Colonic mucosa (tissue), 4 donors: ENCODE measurements around the gene JAZF1. TPM values are rescaled to one million over a fixed set of nuclear protein-coding genes. Genes with fewer than 3 reads are reported as not detected.

Experiments used
- DNase-seq: peaks from one replicate; pipeline ENCODE4 v3.0.0-alpha.2; 2020
- H3K27ac ChIP-seq: fragments of 200-600 bp; one replicate; pipeline ENCODE4 v1.8.0; 2021
- H3K27me3 ChIP-seq: fragments of 200-600 bp; one replicate; pipeline ENCODE4 v1.8.0; 2021
- H3K36me3 ChIP-seq: fragments of 200-600 bp; one replicate; pipeline ENCODE4 v1.8.0; 2021
- H3K4me1 ChIP-seq: fragments of 200-600 bp; one replicate; pipeline ENCODE4 v1.8.0; 2021; ENCODE audit warnings: mild to moderate bottlenecking
- H3K4me3 ChIP-seq: fragments of 200-600 bp; one replicate; pipeline ENCODE4 v1.8.0; 2021
- H3K9ac ChIP-seq, 2 donors: one replicate each; pipeline ENCODE4 v1.7.0; 2013; ENCODE audit warnings: control low read depth in 2 of 2, low read depth in 2 of 2, low read length in 2 of 2
- H3K9me3 ChIP-seq: fragments of 200-600 bp; one replicate; pipeline ENCODE4 v1.8.0; 2021
- CTCF ChIP-seq: fragments of 200-600 bp; IDR thresholded peaks from one replicate; pipeline ENCODE4 v1.8.0; 2022; ENCODE audit warnings: antibody characterized with exemption, mild to moderate bottlenecking
- intact Hi-C: fragments of 100-400 bp; cut with DNase I; formaldehyde crosslinking; loops from one replicate; pipeline ENCODE4 v1.14.1; 2022
- total RNA-seq, 2 donors: library from RNA; stranded (reverse); fragmentation: NEBNext Ultra II Directional in 1 of 2; extraction: Animal tissue kit (Norgen Biotek cat#: 25700) in 1 of 2; gene quantifications; one replicate each; pipeline ENCODE4 v1.2.1, GENCODE V29; 2021
- donor health status: healthy.
- donor health status: DM: no; HTN: no; CAD: no.
- donor health status: DM: no; HTN: no; CAD: no.

Gene JAZF1
- total RNA-seq, 2 donors from 2014 or later = 1.8 to 10.1 TPM

GRCh38 chr7:27920281-27920946 is 260.2 kb downstream of the JAZF1 start:
- Histone ChIP-seq H3K4me3 (no peak overlapping the region), H3K9ac (no peak overlapping the region), H3K9me3 (no peaks in the 10 kb centered on the region), H3K36me3 (no peaks in the 10 kb centered on the region), H3K27me3 (no peaks in the 10 kb centered on the region), H3K27ac (no peak overlapping the region), H3K4me1 (no peaks in the 10 kb centered on the region)
- no peak for DNase-seq
- TF ChIP-seq CTCF = no peak
- intact Hi-C loops = loop anchor here (5.0 to 10.0 kb wide), 4 partner anchors 97 to 686 kb away; no protein-coding TSS in a partner anchor

- no peak for DNase-seq
- Histone ChIP-seq H3K9ac (no peak overlapping the region), H3K9me3 (no peaks in the 10 kb centered on the region), H3K27me3 (no peaks in the 10 kb centered on the region), H3K4me1 (no peaks in the 10 kb centered on the region), H3K36me3 (no peaks in the 10 kb centered on the region), H3K4me3 (no peak overlapping the region), H3K27ac (no peak overlapping the region)
- intact Hi-C loops = loop anchor here (10.0 kb wide), 1 partner anchor 334 kb away; no protein-coding TSS in a partner anchor
- TF ChIP-seq CTCF = no peak
These were observed 262.1 kb downstream of the JAZF1 start for GRCh38 chr7:27918503-27918902.

- H3K4me1 ChIP-seq = no peaks in the 10 kb centered on the region
- H3K27ac ChIP-seq = no peak overlapping the region
- intact Hi-C loops = loop anchor here (10.0 kb wide), 1 partner anchor 333 kb away; no protein-coding TSS in a partner anchor
These were observed 262.8 kb downstream of the JAZF1 start for GRCh38 chr7:27917774-27918314.

GRCh38 chr7:27917119-27917518 is 263.5 kb downstream of the JAZF1 start:
- H3K9ac ChIP-seq = no peak overlapping the region
- H3K4me3 ChIP-seq = no peak overlapping the region
- no peaks in the 10 kb centered on the region for H3K36me3 ChIP-seq
- no peaks in the 10 kb centered on the region for H3K9me3 ChIP-seq
- H3K4me1 ChIP-seq = no peaks in the 10 kb centered on the region
- no peak for DNase-seq
- H3K27me3 ChIP-seq = no peaks in the 10 kb centered on the region
- H3K27ac ChIP-seq = no peak overlapping the region
- no peak for TF ChIP-seq CTCF
- intact Hi-C loops = loop anchor here (10.0 kb wide), 1 partner anchor 332 kb away; no protein-coding TSS in a partner anchor

More at GRCh38 chr7:27917774-27918314, 262.8 kb downstream of the JAZF1 start:
- no peak for DNase-seq
- Histone ChIP-seq H3K27me3 (no peaks in the 10 kb centered on the region), H3K9ac (no peak overlapping the region), H3K4me3 (no peak overlapping the region), H3K9me3 (no peaks in the 10 kb centered on the region), H3K36me3 (no peaks in the 10 kb centered on the region)
- TF ChIP-seq CTCF = no peak

GRCh38 chr7:27916372-27916771 is 264.2 kb downstream of the JAZF1 start:
- H3K27ac ChIP-seq = no peak overlapping the region
- no peak overlapping the region for H3K9ac ChIP-seq
- no peaks in the 10 kb centered on the region for H3K9me3 ChIP-seq
- no peak overlapping the region for H3K4me3 ChIP-seq
- DNase-seq = no peak
- no peak for TF ChIP-seq CTCF
- no peaks in the 10 kb centered on the region for H3K36me3 ChIP-seq
- no peaks in the 10 kb centered on the region for H3K4me1 ChIP-seq
- intact Hi-C loops = loop anchor here (10.0 kb wide), 1 partner anchor 332 kb away; no protein-coding TSS in a partner anchor
- no peaks in the 10 kb centered on the region for H3K27me3 ChIP-seq
